ENCODE results near the gene ZNF783. TPM values are rescaled to one million over a fixed set of nuclear protein-coding genes. Genes with fewer than 3 reads are reported as not detected.

Gene ZNF783
- total and polyA plus RNA-seq, 2 of the 8 experiments (the other 6 are each of a cell fraction or from before 2014, with no cell fraction given) = 7.3 to 8.2 TPM

- Histone ChIP-seq H3K79me2 (ENCODE audit: control insufficient read depth in 1 of 2, insufficient read depth in 2 of 2, low read length in 2 of 2) (no peaks in the 10 kb centered on the region), H3K27me3 (replicated peaks in 1 of 4; ENCODE audit: control insufficient read depth in 3 of 4, extremely low read depth in 1 of 4, insufficient read depth in 3 of 4, low read length in 3 of 4) (no peaks in the 10 kb centered on the region), H2BK5ac (ENCODE audit: low read depth, low read length) (no peak overlapping the region; the same call in 1 of the 2 replicates), H3K23me2 (ENCODE audit: low read depth, low read length) (0 out of 2 replicates have a peak, but pooled peaks cover 4% of the 10 kb centered on the region), H3K9ac (replicated peaks in 1 of 4; ENCODE audit: extremely low read depth in 1 of 4, low read depth in 3 of 4, low read length in 3 of 4) (no peak overlapping the region), H3K4me3 (ENCODE audit: extremely low read depth in 1 of 4, insufficient read depth in 2 of 4, low read depth in 3 of 4, low read length in 4 of 4) (no peak overlapping the region), H3K79me1 (ENCODE audit: low read depth, low read length) (no peaks in the 10 kb centered on the region), H4K5ac (ENCODE audit: insufficient read length, low read depth, low read length) (no peak overlapping the region), H4K91ac (replicated peaks; ENCODE audit: insufficient read length, low read length) (no peak overlapping the region), H3K56ac (replicated peaks; ENCODE audit: insufficient read length, low read depth, low read length) (no peak overlapping the region), H4K8ac (ENCODE audit: extremely low read depth, insufficient read depth, low read length) (no peak overlapping the region), H3K9me3 (ENCODE audit: insufficient read depth in 2 of 2, low read depth in 1 of 2, low read length in 1 of 2) (no peaks in the 10 kb centered on the region), H3K4me2 (ENCODE audit: insufficient read depth in 1 of 2, low read depth in 2 of 2, low read length in 2 of 2) (no peak overlapping the region), H3K27ac (ENCODE audit: low read depth, low read length) (no peak overlapping the region), H2BK20ac (ENCODE audit: low read length) (no peak overlapping the region), H2AK5ac (ENCODE audit: low read depth, low read length) (no peak overlapping the region), H2BK120ac (replicated peaks; ENCODE audit: low read depth, low read length) (no peak overlapping the region), H3K14ac (ENCODE audit: insufficient read length) (no peak overlapping the region), H3K4me1 (replicated peaks in 1 of 4; ENCODE audit: control insufficient read depth in 3 of 4, insufficient read depth in 4 of 4, low read length in 3 of 4) (no peaks in the 10 kb centered on the region; a peak in 1 of 7 replicates), H3K4ac (replicated peaks; ENCODE audit: insufficient read length, low read depth, low read length) (no peak overlapping the region), H2AFZ (ENCODE audit: low read length) (no peak overlapping the region), H4K20me1 (replicated peaks in 1 of 2; ENCODE audit: control insufficient read depth in 1 of 2, insufficient read depth in 2 of 2, low read length in 2 of 2) (peaks cover 0 to 2% of the 10 kb centered on the region in 2 experiments), H3K23ac (ENCODE audit: insufficient read length) (no peak overlapping the region), H3K36me3 (ENCODE audit: control insufficient read depth in 2 of 4, insufficient read depth in 4 of 4, low read length in 3 of 4) (peaks cover 0 to 7% (median 2%) of the 10 kb centered on the region in 4 experiments; a peak in 5 of 8 replicates), H2BK12ac (ENCODE audit: low read depth, low read length) (no peak overlapping the region), H3K18ac (ENCODE audit: extremely low read depth, low read length) (no peak overlapping the region), H2BK15ac (ENCODE audit: low read length) (no peak overlapping the region)
- no peak for DNase-seq (ENCODE audit: low read depth in 1 of 2, low spot score in 2 of 2)
- CTCF ChIA-PET (ENCODE audit: partially characterized antibody) = interaction anchor here (0.9 to 2.3 kb wide), 4 partner anchors 20 to 110 kb away, joined by 3 to 5 read pairs (median 3); partner anchors contain the start of gene ZNF282
- TF ChIP-seq ASH2L (IDR thresholded peaks at IDR 0.05; ENCODE audit: low read length) (no peak), BCL11A (IDR thresholded peaks at IDR 0.05; ENCODE audit: low read depth in 2 of 2, low read length in 2 of 2) (no peak), EZH2 (IDR thresholded peaks at IDR 0.05; ENCODE audit: low read depth, low read length, severe bottlenecking) (no peak), POLR2A (IDR thresholded peaks at IDR 0.05; ENCODE audit: control extremely low read depth in 1 of 2, low read depth in 2 of 2, low read length in 2 of 2) (peak in 1 of 2 experiments; percentile 11; a peak in 1 of 3 replicates), POLR2AphosphoS5 (IDR thresholded peaks at IDR 0.05; ENCODE audit: low read depth, low read length) (0 out of 2 replicates have a peak, but pooled peaks have one; percentile 13), CBX5 (IDR thresholded peaks at IDR 0.05; ENCODE audit: low read depth, low read length) (no peak)
- 76% methylated on average over 6 of the region's 6 CpGs; no CpG with 5 or more reads in 1 of the 2 experiments for WGBS, 2 experiments (ENCODE audit: extremely low coverage in 1 of 2, insufficient coverage in 1 of 2, insufficient read length in 1 of 2, insufficient replicate concordance in 2 of 2, low coverage in 1 of 2, low lambda C conversion rate in 2 of 2, missing lambda C conversion rate in 1 of 2)
- POLR2A ChIA-PET (ENCODE audit: partially characterized antibody) = interaction anchor here (0.6 to 2.1 kb wide), 9 partner anchors 8 to 266 kb away, joined by 3 to 12 read pairs (median 5); partner anchors contain the start of gene ZNF282
- no peak for FAIRE-seq
These were observed 32.5 kb upstream of the ZNF783 start for GRCh38 chr7:149229526-149229925.

Data from H1 (cell line).